Tibial nerve (tissue), 4 donors: ENCODE results near the gene HMGB2. TPM values are rescaled to one million over a fixed set of nuclear protein-coding genes. Genes with fewer than 3 reads are reported as not detected.
A peak's percentile ranks its signal among the peaks of the same experiment; 100 is the strongest.

Experiments
- DNase-seq, 2 donors: peaks; one replicate each; pipeline ENCODE4 v3.0.0-alpha.2; 2019; ENCODE audit warnings: low spot score in 2 of 2
- H3K27ac ChIP-seq, 4 donors: fragments of 200-600 bp; sonication (generic) in 3 of 4; one replicate each; pipeline ENCODE4 v1.5.1; 2017 to 2019; ENCODE audit warnings: mild to moderate bottlenecking in 1 of 4
- H3K27me3 ChIP-seq, 2 donors: fragments of 200-600 bp; sonication (generic) in 1 of 2; one replicate each; pipeline versions ENCODE4 v1.5.1 to v1.6.0; 2017 to 2019
- H3K36me3 ChIP-seq, 3 donors: fragments of 200-600 bp; sonication (generic); one replicate each; pipeline ENCODE4 v1.5.1; 2018 to 2019
- H3K4me1 ChIP-seq, 4 donors: fragments of 200-600 bp; sonication (generic) in 3 of 4; one replicate each; pipeline ENCODE4 v1.5.1; 2017 to 2019
- H3K4me3 ChIP-seq, 4 donors: fragments of 200-600 bp; sonication (generic) in 3 of 4; one replicate each; pipeline ENCODE4 v1.5.1; 2017 to 2019; ENCODE audit warnings: mild to moderate bottlenecking in 1 of 4, moderate library complexity in 1 of 4
- H3K9me3 ChIP-seq, 4 donors: fragments of 200-600 bp; sonication (generic) in 3 of 4; one replicate each; pipeline ENCODE4 v1.5.1; 2017 to 2019
- CTCF ChIP-seq, 5 experiments: fragments of 200-600 bp in 3 of 5; fragments of 450-650 bp in 2 of 5; sonication (generic) in 3 of 5; IDR thresholded peaks; one replicate each; pipeline ENCODE4 v1.5.1; 2016 to 2019; ENCODE audit warnings: antibody characterized with exemption in 5 of 5, mild to moderate bottlenecking in 3 of 5, moderate library complexity in 2 of 5
- EP300 ChIP-seq, 2 donors: sonication (generic); formaldehyde crosslinking; IDR thresholded peaks; one replicate each; pipeline ENCODE4 v1.6.1; 2017; ENCODE audit warnings: antibody characterized with exemption in 2 of 2, mild to moderate bottlenecking in 1 of 2
- POLR2A ChIP-seq, 2 donors: fragments of 450-650 bp; IDR thresholded peaks; one replicate each; pipeline ENCODE4 v1.6.1; 2017; ENCODE audit warnings: antibody characterized with exemption in 2 of 2, mild to moderate bottlenecking in 2 of 2, moderate library complexity in 2 of 2
- WGBS, 2 donors: methylation state at CpG; one replicate each; pipeline ENCODE4 v1.1.5; 2018; 5-methylcytosine and 5-hydroxymethylcytosine counted together
- total RNA-seq, 4 donors: library from RNA; depleted of rRNA; stranded (reverse); fragments of >200 nt; gene quantifications; one replicate each; pipeline ENCODE4 v1.1.0, GENCODE V29; 2016

The HMGB2 gene
- 10 to 100 TPM; 63.3 to 83.4 (median 72.4) TPM for total RNA-seq

- Histone ChIP-seq H3K27ac (peak within 1 kb of the TSS; percentile 100), H3K4me1 (peaks cover 0 to 38% (median 9%) of the 10 kb centered on the region in 4 donors), H3K9me3 (no peaks in the 10 kb centered on the region), H3K4me3 (peak within 1 kb of the TSS; percentile 94 to 97 (median 96)), H3K27me3 (no peaks in the 10 kb centered on the region), H3K36me3 (peaks cover 0 to 24% (median 0%) of the 10 kb centered on the region in 3 donors)
- peak; percentile 100 for DNase-seq
- 0 to 1% methylated on average over 32 to 60 of the region's 61 CpGs for WGBS, 2 donors
- TF ChIP-seq POLR2A (IDR thresholded peaks at IDR 0.05) (peak; percentile 99 to 100), CTCF (IDR thresholded peaks at IDR 0.05) (peak in 1 of 5 experiments; percentile 40), EP300 (IDR thresholded peaks at IDR 0.05) (peak; percentile 76 to 100)
Measured at GRCh38 chr4:173334085-173334890, at the start of gene HMGB2. Gene HMGB2, minus strand, starts transcription at chr4:173334358. Its CDS starts 709 bp downstream, at chr4:173333649.

- Histone ChIP-seq H3K4me3 (no peak overlapping the region), H3K9me3 (no peaks in the 10 kb centered on the region), H3K27ac (no peak overlapping the region), H3K36me3 (peaks cover 0 to 15% (median 0%) of the 10 kb centered on the region in 3 donors), H3K4me1 (peaks cover 0 to 15% (median 0%) of the 10 kb centered on the region in 4 donors), H3K27me3 (no peaks in the 10 kb centered on the region)
- WGBS, 2 donors: 96 to 97% methylated on average over 4 of the region's 4 CpGs
- TF ChIP-seq CTCF (IDR thresholded peaks at IDR 0.05) (no peak), EP300 (IDR thresholded peaks at IDR 0.05) (no peak), POLR2A (IDR thresholded peaks at IDR 0.05) (no peak)
- no peak for DNase-seq
Measured at GRCh38 chr4:173382349-173382748, 48.2 kb upstream of the HMGB2 start.

- H3K27ac ChIP-seq: no peak overlapping the region
- no peaks in the 10 kb centered on the region for H3K9me3 ChIP-seq
- H3K36me3 ChIP-seq: peaks cover 0 to 11% (median 0%) of the 10 kb centered on the region in 3 donors
- H3K4me3 ChIP-seq: no peak overlapping the region
- 12 to 23% methylated on average over 1 of the region's 1 CpG for WGBS, 2 donors
- TF ChIP-seq EP300 (IDR thresholded peaks at IDR 0.05): no peak
- no peak for TF ChIP-seq POLR2A (IDR thresholded peaks at IDR 0.05)
- no peak for TF ChIP-seq CTCF (IDR thresholded peaks at IDR 0.05)
- H3K4me1 ChIP-seq: peaks cover 0 to 15% (median 0%) of the 10 kb centered on the region in 4 donors
- no peak for DNase-seq
- H3K27me3 ChIP-seq: no peaks in the 10 kb centered on the region
Measured at GRCh38 chr4:173381610-173382009, 47.5 kb upstream of the HMGB2 start.

DNA sequence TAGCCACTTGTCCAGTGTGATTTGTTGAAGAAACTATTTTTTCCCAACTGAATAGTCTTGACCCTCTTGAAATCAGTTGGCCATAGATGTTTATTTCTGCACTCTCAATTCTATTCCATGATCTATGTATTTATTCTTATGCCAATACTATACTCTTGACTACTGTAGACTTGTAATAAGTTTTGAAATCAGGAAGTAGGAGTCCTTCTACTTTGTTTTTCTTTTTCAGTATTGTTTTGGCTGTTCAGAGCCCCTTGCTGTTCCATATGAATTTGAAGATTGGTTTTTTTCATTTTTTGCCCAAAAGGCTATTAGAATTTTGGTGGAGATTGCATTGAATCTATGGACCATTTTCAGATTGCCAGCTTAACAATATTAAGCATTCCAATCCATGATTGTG, 46.8 kb upstream of the HMGB2 start:
- no peak for TF ChIP-seq EP300 (IDR thresholded peaks at IDR 0.05)
- no peak for TF ChIP-seq CTCF (IDR thresholded peaks at IDR 0.05)
- no peak for TF ChIP-seq POLR2A (IDR thresholded peaks at IDR 0.05)
- H3K9me3 ChIP-seq: no peaks in the 10 kb centered on the region
- no peak overlapping the region for H3K4me3 ChIP-seq
- peaks cover 0 to 7% (median 0%) of the 10 kb centered on the region in 3 donors for H3K36me3 ChIP-seq
- no peaks in the 10 kb centered on the region for H3K27me3 ChIP-seq
- no peak overlapping the region for H3K27ac ChIP-seq
- DNase-seq: no peak
- H3K4me1 ChIP-seq: peaks cover 0 to 15% (median 0%) of the 10 kb centered on the region in 4 donors

GRCh38 chr4:173379929-173380328, 45.8 kb upstream of the HMGB2 start:
- Histone ChIP-seq H3K4me3 (no peak overlapping the region), H3K4me1 (peaks cover 0 to 26% (median 0%) of the 10 kb centered on the region in 4 donors), H3K9me3 (no peaks in the 10 kb centered on the region), H3K27me3 (no peaks in the 10 kb centered on the region), H3K27ac (no peak overlapping the region), H3K36me3 (peaks cover 0 to 8% (median 0%) of the 10 kb centered on the region in 3 donors)
- WGBS, 2 donors: 95 to 98% methylated on average over 3 of the region's 3 CpGs
- DNase-seq: no peak
- TF ChIP-seq CTCF (IDR thresholded peaks at IDR 0.05) (no peak), EP300 (IDR thresholded peaks at IDR 0.05) (no peak), POLR2A (IDR thresholded peaks at IDR 0.05) (no peak)
